Measurements from ENCODE around the gene KLK5. TPM values are rescaled to one million over a fixed set of nuclear protein-coding genes. Genes with fewer than 3 reads are reported as not detected.

Gene KLK5
- polyA plus RNA-seq, 2 donors = 13.9 to 18.7 TPM

DNA sequence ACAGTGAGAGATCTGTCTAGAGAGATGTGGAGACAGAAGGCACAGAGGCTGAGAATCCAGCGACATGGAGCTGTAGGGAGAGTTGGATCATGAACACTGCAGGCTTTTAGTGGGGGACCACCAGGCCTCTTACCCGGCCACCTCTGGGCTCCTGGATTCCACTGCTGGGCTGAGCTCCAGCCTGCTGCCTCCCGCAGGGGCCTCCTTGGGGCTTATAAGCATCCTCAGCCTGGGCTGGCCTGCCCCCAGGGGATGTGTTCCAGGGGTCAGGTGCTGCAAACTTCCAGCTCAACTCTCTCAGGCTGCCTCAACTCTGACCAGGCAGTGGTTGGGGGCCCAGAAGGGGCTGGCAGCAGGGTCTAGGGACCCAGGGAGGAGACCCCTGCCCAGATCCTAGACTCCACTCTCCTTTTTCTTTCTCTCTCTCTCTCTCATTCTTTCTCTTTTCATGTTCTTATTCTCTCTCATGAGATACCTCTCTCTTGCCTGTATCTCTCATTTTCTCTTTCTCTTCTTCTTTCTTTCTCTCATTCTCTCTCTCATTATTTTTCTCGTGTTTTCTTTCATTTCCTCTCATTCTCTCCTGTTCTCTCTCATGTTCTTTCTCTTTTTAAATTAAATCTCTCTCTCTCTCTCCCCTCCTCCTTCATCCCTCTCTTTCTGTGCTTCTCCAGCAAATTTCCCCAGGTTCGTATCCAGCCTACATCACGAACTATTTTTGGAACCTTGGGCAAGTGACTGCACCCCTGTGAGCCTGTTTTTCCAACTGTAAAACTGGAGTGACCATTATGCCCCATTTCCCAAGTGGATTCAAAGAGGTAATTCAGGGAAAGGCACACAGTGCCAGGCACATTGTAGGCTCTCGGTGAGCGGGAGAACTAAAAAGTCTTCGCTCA, 41.4 kb downstream of the KLK5 start, which contains the start of gene KLK4:
TSS of gene KLK4 (minus strand) at position 190 of the 896 bp plus-strand sequence. CDS start 657 bp downstream, outside the sequence.
- Histone ChIP-seq H3K4me3 (ENCODE audit: low read depth in 1 of 2, low read length in 2 of 2) (no peak within 1 kb of the TSS), H3K27me3 (ENCODE audit: control insufficient read depth in 1 of 2, insufficient read depth in 2 of 2, low read length in 2 of 2) (peaks cover 0 to 11% of the 10 kb centered on the region in 2 donors), H3K36me3 (ENCODE audit: control insufficient read depth in 2 of 2, insufficient read depth in 2 of 2, low read length in 1 of 2) (no peaks in the 10 kb centered on the region), H3K9me3 (ENCODE audit: control insufficient read depth in 2 of 2, insufficient read depth in 1 of 2, low read depth in 1 of 2, low read length in 1 of 2) (no peaks in the 10 kb centered on the region), H3K27ac (ENCODE audit: low read depth in 2 of 2, low read length in 1 of 2) (no peak within 1 kb of the TSS), H3K4me1 (ENCODE audit: control insufficient read depth in 2 of 2, insufficient read depth in 2 of 2, low read length in 1 of 2) (peaks cover 0 to 4% of the 10 kb centered on the region in 2 donors)
- WGBS, 2 donors = 53 to 69% methylated on average over 9 of the region's 9 CpGs

DNA sequence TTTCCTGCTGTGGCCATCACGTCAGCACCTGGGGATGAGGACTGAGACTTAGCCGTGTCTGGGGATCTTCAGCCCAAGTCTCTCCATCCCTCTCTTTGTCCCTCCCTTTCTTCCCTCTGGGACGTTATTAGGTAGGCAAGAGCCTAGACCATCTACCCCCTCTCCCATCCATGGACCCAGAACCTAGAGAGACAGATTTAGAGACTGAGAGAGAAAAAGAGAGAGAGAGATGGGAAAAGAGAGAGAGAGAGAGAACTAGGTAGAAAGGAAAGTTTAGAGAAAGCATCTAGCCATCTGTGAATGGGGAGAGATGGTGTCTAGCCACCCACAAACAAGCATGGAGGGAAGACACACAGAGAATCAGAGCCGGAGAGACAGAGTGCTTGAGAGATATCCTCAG, 42.1 kb downstream of the KLK5 start:
- no peaks in the 10 kb centered on the region for H3K36me3 ChIP-seq (ENCODE audit: control insufficient read depth in 2 of 2, insufficient read depth in 2 of 2, low read length in 1 of 2)
- no peak overlapping the region for H3K27ac ChIP-seq (ENCODE audit: low read depth in 2 of 2, low read length in 1 of 2)
- 47 to 55% methylated on average over 4 of the region's 4 CpGs for WGBS, 2 donors
- no peak overlapping the region for H3K4me3 ChIP-seq (ENCODE audit: low read depth in 1 of 2, low read length in 2 of 2)
- H3K27me3 ChIP-seq (ENCODE audit: control insufficient read depth in 1 of 2, insufficient read depth in 2 of 2, low read length in 2 of 2) = peaks cover 0 to 11% of the 10 kb centered on the region in 2 donors
- no peaks in the 10 kb centered on the region for H3K9me3 ChIP-seq (ENCODE audit: control insufficient read depth in 2 of 2, insufficient read depth in 1 of 2, low read depth in 1 of 2, low read length in 1 of 2)
- H3K4me1 ChIP-seq (ENCODE audit: control insufficient read depth in 2 of 2, insufficient read depth in 2 of 2, low read length in 1 of 2) = peaks cover 0 to 4% of the 10 kb centered on the region in 2 donors

DNA sequence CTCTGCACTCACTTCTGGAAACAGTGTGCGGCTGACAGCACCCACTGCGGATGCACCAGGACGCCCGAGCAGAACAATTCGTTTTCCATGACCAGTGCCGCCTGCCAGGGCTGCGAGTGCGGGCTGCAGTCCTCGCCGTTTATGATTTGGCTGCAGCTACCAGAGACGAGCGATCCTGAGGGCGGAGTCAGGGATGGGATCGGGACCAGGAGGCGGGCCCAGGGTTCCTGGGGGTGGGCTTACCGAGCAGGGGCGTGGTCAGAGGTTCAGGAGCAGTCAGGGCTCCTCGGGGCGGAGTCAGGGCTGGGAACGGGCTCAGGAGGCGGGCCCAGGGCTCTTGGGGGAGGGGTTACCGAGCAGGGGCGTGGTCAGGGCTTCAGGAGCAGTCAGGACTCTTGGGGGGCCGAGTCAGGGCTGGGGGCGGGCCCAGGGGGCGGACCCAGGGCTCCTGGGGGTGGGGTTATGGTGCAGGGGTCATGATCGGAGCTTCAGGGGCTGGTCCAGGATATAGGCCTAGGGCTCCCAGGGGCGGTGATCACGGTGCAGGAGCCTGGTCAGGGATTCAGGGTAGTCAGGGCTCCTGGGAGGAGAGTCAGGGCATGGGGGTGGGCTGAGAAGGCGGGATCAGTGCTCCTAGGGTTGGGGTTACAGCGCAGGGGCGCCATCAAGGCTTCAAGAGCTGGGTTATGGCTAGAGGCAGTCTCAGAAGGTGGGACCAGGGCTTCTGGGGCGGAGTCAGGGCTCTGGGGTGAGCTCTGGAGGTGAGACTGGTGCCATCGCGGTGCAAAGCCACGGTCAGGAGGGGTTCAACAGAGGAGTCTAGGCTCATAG, 43.4 kb downstream of the KLK5 start:
- peaks cover 0 to 11% of the 10 kb centered on the region in 2 donors for H3K27me3 ChIP-seq (ENCODE audit: control insufficient read depth in 1 of 2, insufficient read depth in 2 of 2, low read length in 2 of 2)
- H3K27ac ChIP-seq (ENCODE audit: low read depth in 2 of 2, low read length in 1 of 2) = no peak overlapping the region
- WGBS, 2 donors = 3 to 8% methylated on average over 36 of the region's 36 CpGs
- H3K36me3 ChIP-seq (ENCODE audit: control insufficient read depth in 2 of 2, insufficient read depth in 2 of 2, low read length in 1 of 2) = no peaks in the 10 kb centered on the region
- no peaks in the 10 kb centered on the region for H3K9me3 ChIP-seq (ENCODE audit: control insufficient read depth in 2 of 2, insufficient read depth in 1 of 2, low read depth in 1 of 2, low read length in 1 of 2)
- H3K4me1 ChIP-seq (ENCODE audit: control insufficient read depth in 2 of 2, insufficient read depth in 2 of 2, low read length in 1 of 2) = peaks cover 0 to 4% of the 10 kb centered on the region in 2 donors
- no peak overlapping the region for H3K4me3 ChIP-seq (ENCODE audit: low read depth in 1 of 2, low read length in 2 of 2)

DNA sequence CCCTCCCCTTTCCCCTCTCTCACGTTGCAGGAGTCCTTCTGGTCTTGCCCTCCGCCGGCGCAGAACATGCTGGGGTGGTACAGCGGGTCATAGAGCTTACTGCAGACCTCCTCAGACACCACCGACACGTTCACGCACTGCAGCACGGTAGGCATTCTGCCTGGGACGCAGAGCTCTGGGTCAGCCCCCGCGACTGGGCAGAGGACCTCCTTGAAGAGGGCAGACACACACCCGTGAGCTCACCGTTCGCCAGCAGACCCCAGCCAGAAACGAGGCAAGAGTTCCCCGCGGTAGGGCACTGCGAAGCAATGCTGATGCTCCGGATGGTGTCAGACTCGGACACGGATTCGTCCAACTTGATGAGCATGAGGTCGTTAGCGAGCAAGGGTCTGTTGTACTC, 44.5 kb downstream of the KLK5 start:
- Histone ChIP-seq H3K9me3 (ENCODE audit: control insufficient read depth in 2 of 2, insufficient read depth in 1 of 2, low read depth in 1 of 2, low read length in 1 of 2) (no peaks in the 10 kb centered on the region), H3K36me3 (ENCODE audit: control insufficient read depth in 2 of 2, insufficient read depth in 2 of 2, low read length in 1 of 2) (no peaks in the 10 kb centered on the region), H3K4me3 (ENCODE audit: low read depth in 1 of 2, low read length in 2 of 2) (no peak overlapping the region), H3K27ac (ENCODE audit: low read depth in 2 of 2, low read length in 1 of 2) (no peak overlapping the region), H3K27me3 (ENCODE audit: control insufficient read depth in 1 of 2, insufficient read depth in 2 of 2, low read length in 2 of 2) (peaks cover 0 to 11% of the 10 kb centered on the region in 2 donors), H3K4me1 (ENCODE audit: control insufficient read depth in 2 of 2, insufficient read depth in 2 of 2, low read length in 1 of 2) (peaks cover 0 to 4% of the 10 kb centered on the region in 2 donors)
- 72 to 73% methylated on average over 25 of the region's 25 CpGs for WGBS, 2 donors

DNA sequence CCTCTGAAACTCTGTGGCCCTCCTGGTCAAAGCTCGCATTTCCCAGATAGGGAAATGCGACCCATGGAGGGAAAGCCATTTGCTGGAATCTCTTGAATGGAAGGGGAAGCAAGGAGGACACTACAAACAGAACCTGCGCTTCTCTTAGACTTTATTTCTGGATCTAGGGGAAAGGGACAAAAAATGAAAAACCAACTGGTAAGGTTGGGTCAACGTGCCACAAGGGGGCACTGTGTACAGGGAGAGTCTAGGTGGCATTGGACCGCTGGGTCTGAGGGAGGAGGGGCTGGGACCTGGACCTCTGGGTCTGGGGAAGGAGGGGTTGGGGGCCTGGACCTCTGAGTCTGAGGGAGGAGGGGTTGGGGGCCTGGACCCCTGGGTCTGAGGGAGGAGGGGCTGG, 46.6 kb downstream of the KLK5 start:
- Histone ChIP-seq H3K36me3 (ENCODE audit: control insufficient read depth in 2 of 2, insufficient read depth in 2 of 2, low read length in 1 of 2) (no peaks in the 10 kb centered on the region), H3K4me3 (ENCODE audit: low read depth in 1 of 2, low read length in 2 of 2) (no peak overlapping the region), H3K27ac (ENCODE audit: low read depth in 2 of 2, low read length in 1 of 2) (no peak overlapping the region), H3K4me1 (ENCODE audit: control insufficient read depth in 2 of 2, insufficient read depth in 2 of 2, low read length in 1 of 2) (no peaks in the 10 kb centered on the region), H3K27me3 (ENCODE audit: control insufficient read depth in 1 of 2, insufficient read depth in 2 of 2, low read length in 2 of 2) (no peaks in the 10 kb centered on the region), H3K9me3 (ENCODE audit: control insufficient read depth in 2 of 2, insufficient read depth in 1 of 2, low read depth in 1 of 2, low read length in 1 of 2) (no peaks in the 10 kb centered on the region)
- WGBS, 2 donors = 16 to 36% methylated on average over 5 of the region's 5 CpGs

DNA sequence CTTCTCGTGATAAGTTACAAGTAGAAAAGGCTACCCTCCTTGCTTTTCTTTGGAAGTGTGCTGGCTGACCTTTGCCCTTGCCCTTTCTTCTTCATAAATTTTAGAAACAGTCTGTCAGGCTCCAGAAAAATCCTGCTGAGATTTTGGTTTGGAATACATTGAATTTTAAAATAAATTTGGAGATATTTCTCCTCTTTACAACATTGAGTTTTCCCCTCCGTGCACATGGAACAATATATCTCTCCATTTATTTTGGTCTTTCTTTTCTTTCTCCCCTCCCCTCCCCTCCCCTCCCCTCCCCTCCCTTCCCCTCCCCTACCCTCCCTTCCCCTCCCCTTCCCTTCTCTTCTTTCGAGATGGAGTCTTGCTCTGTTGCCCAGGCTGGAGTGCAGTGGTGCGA, 50.2 kb downstream of the KLK5 start:
- Histone ChIP-seq H3K9me3 (ENCODE audit: control insufficient read depth in 2 of 2, insufficient read depth in 1 of 2, low read depth in 1 of 2, low read length in 1 of 2) (no peaks in the 10 kb centered on the region), H3K27me3 (ENCODE audit: control insufficient read depth in 1 of 2, insufficient read depth in 2 of 2, low read length in 2 of 2) (no peaks in the 10 kb centered on the region), H3K4me3 (ENCODE audit: low read depth in 1 of 2, low read length in 2 of 2) (no peak overlapping the region), H3K4me1 (ENCODE audit: control insufficient read depth in 2 of 2, insufficient read depth in 2 of 2, low read length in 1 of 2) (no peaks in the 10 kb centered on the region), H3K36me3 (ENCODE audit: control insufficient read depth in 2 of 2, insufficient read depth in 2 of 2, low read length in 1 of 2) (no peaks in the 10 kb centered on the region), H3K27ac (ENCODE audit: low read depth in 2 of 2, low read length in 1 of 2) (no peak overlapping the region)
- WGBS, 2 donors = 76 to 80% methylated on average over 3 of the region's 4 CpGs

DNA sequence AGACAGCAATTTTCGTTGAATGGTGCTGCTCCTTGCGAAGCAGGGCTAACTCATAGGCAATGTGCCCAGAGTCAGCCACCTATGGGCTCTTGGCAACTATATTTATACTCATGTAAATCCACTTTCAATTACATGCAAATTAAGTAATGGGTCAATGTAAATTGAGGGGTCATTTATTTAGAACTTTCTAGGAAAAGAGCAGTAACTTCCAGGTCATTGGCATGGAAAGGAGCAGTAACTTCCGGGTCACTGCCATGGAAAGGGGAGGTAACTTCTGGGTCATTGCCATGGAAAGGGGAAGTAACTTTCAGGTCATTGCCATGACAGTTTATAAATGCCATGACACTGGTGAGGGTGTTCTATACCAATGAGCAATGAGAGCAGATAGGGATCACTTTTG, 53.3 kb downstream of the KLK5 start:
- 77 to 81% methylated on average over 3 of the region's 3 CpGs for WGBS, 2 donors

DNA sequence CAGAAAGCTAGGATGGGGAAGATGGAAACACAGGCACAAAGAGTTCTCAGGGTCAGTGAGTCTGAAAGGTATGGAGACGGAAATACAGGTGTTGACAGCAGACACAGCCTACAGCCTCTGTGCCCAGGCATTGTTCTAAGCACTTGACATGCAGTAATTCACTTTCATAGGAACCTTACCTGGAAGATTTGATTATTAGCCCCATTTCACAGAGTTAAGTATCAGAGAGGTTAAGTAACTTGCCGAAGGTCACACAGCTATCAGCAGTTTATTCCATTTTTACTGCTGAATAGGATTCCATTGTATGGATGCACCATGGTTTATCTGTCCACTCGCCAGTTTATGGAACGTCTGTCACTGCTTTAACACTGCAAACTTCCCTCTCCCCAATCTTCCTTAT, 54.8 kb downstream of the KLK5 start:
- WGBS, 2 donors = 79 to 84% methylated on average over 4 of the region's 4 CpGs
- no peak overlapping the region for H3K4me3 ChIP-seq (ENCODE audit: low read depth in 1 of 2, low read length in 2 of 2)
- no peaks in the 10 kb centered on the region for H3K27me3 ChIP-seq (ENCODE audit: control insufficient read depth in 1 of 2, insufficient read depth in 2 of 2, low read length in 2 of 2)
- no peak overlapping the region for H3K27ac ChIP-seq (ENCODE audit: low read depth in 2 of 2, low read length in 1 of 2)
- H3K9me3 ChIP-seq (ENCODE audit: control insufficient read depth in 2 of 2, insufficient read depth in 1 of 2, low read depth in 1 of 2, low read length in 1 of 2) = peaks cover 0 to 2% of the 10 kb centered on the region in 2 donors
- no peaks in the 10 kb centered on the region for H3K4me1 ChIP-seq (ENCODE audit: control insufficient read depth in 2 of 2, insufficient read depth in 2 of 2, low read length in 1 of 2)
- H3K36me3 ChIP-seq (ENCODE audit: control insufficient read depth in 2 of 2, insufficient read depth in 2 of 2, low read length in 1 of 2) = no peaks in the 10 kb centered on the region

More for the DNA sequence above, 53.3 kb downstream of the KLK5 start:
- no peaks in the 10 kb centered on the region for H3K36me3 ChIP-seq (ENCODE audit: control insufficient read depth in 2 of 2, insufficient read depth in 2 of 2, low read length in 1 of 2)
- H3K4me1 ChIP-seq (ENCODE audit: control insufficient read depth in 2 of 2, insufficient read depth in 2 of 2, low read length in 1 of 2) = no peaks in the 10 kb centered on the region
- no peaks in the 10 kb centered on the region for H3K9me3 ChIP-seq (ENCODE audit: control insufficient read depth in 2 of 2, insufficient read depth in 1 of 2, low read depth in 1 of 2, low read length in 1 of 2)
- no peak overlapping the region for H3K4me3 ChIP-seq (ENCODE audit: low read depth in 1 of 2, low read length in 2 of 2)
- H3K27me3 ChIP-seq (ENCODE audit: control insufficient read depth in 1 of 2, insufficient read depth in 2 of 2, low read length in 2 of 2) = no peaks in the 10 kb centered on the region
- H3K27ac ChIP-seq (ENCODE audit: low read depth in 2 of 2, low read length in 1 of 2) = no peak overlapping the region

DNA sequence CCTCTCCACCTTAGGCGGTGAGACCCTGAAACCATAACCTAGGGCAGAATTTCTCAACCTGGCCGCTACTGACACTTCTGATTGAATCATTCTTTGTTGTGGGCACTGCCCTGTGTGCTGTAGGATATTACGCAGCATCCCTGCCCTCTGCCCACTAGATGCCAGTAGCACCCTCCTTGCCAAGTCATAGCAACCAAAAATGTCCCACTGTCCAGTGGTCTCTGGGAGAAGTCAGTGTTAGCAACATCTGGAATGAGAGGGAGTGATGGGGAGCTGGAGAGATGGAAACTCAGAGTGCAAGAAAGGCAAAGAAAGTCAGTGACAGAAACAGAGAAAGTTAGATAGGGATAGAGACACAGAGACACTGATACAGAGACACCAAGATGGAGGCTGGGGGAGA, 55.2 kb downstream of the KLK5 start:
- Histone ChIP-seq H3K27ac (ENCODE audit: low read depth in 2 of 2, low read length in 1 of 2) (no peak overlapping the region), H3K27me3 (ENCODE audit: control insufficient read depth in 1 of 2, insufficient read depth in 2 of 2, low read length in 2 of 2) (peaks cover 0 to under 1% of the 10 kb centered on the region in 2 donors), H3K4me1 (ENCODE audit: control insufficient read depth in 2 of 2, insufficient read depth in 2 of 2, low read length in 1 of 2) (no peaks in the 10 kb centered on the region), H3K9me3 (ENCODE audit: control insufficient read depth in 2 of 2, insufficient read depth in 1 of 2, low read depth in 1 of 2, low read length in 1 of 2) (peaks cover 0 to 2% of the 10 kb centered on the region in 2 donors), H3K4me3 (ENCODE audit: low read depth in 1 of 2, low read length in 2 of 2) (no peak overlapping the region), H3K36me3 (ENCODE audit: control insufficient read depth in 2 of 2, insufficient read depth in 2 of 2, low read length in 1 of 2) (no peaks in the 10 kb centered on the region)
- WGBS, 2 donors = 64 to 77% methylated on average over 3 of the region's 3 CpGs

All from esophagus (tissue), 2 donors.